Measurements from ENCODE around the gene BAZ1A.
"Not testable (repeated sequence)": the region's sequence is repeated elsewhere in the genome, so short reads cannot be mapped to it uniquely, and the experiment has no call there.

BAZ1A gene

DNA sequence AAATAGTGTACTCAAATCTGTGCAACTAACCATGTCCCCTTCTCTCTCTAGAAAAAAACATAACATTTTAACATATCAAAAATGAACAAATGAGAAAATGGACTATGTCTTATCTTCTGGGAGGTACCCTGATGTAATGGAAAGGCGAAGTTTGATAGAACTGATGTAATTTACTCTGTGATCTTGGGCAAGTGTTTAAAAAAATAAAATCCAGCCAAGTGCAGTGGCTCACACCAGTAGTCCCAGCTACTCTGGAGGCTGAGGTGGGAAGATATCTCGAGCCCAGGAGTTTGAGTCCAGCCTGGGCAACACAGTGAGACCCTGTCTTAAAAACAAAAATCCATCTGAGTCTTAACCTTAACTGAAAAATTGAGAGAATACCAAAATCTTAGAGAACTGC lies 124.9 kb downstream of the BAZ1A start:
- DNase-seq = no peak
- Histone ChIP-seq H3K4me3 (no peak overlapping the region), H3K27me3 (no peaks in the 10 kb centered on the region), H3K36me3 (peaks cover 0 to 14% (median 7%) of the 10 kb centered on the region in 3 donors), H3K4me1 (no peaks in the 10 kb centered on the region), H3K9me3 (no peaks in the 10 kb centered on the region), H3K27ac (no peak overlapping the region)
- TF ChIP-seq CTCF (IDR thresholded peaks at IDR 0.05) = no peak
- intact Hi-C loops (cut with DNase I; ENCODE audit: low total_unique reads) = no loop called here

DNA sequence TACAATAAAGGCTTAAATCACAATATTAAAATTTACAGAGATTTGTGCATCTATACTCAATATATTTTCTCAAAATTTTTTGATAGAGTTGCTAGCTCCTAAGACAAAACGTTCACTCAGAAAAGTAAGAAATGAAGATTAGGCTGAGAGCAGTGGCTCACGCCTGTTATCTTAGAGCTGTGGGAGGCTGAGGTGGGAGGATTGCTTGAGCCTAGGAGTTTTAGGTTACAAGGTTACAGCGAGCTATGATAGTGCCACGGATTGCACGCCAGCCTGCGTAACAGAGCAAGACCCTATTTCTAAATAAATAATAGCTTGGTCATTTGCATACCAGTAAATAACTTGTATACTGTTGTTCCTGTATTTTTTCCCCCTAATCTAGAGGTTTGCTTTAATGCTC lies 125.8 kb downstream of the BAZ1A start:
- H3K9me3 ChIP-seq = no peaks in the 10 kb centered on the region
- intact Hi-C loops (cut with DNase I; ENCODE audit: low total_unique reads) = no loop called here
- peaks cover 0 to 14% (median 7%) of the 10 kb centered on the region in 3 donors for H3K36me3 ChIP-seq
- H3K4me1 ChIP-seq = no peaks in the 10 kb centered on the region
- H3K27me3 ChIP-seq = no peaks in the 10 kb centered on the region
- no peak for TF ChIP-seq CTCF (IDR thresholded peaks at IDR 0.05)
- H3K27ac ChIP-seq = no peak overlapping the region
- H3K4me3 ChIP-seq = no peak overlapping the region
- DNase-seq = no peak

GRCh38 chr14:34742270-34743115 lies 132.7 kb downstream of the BAZ1A start:
- Histone ChIP-seq H3K4me1 (no peaks in the 10 kb centered on the region), H3K36me3 (no peaks in the 10 kb centered on the region), H3K27ac (no peak overlapping the region), H3K27me3 (no peaks in the 10 kb centered on the region), H3K9me3 (no peaks in the 10 kb centered on the region), H3K4me3 (no peak overlapping the region)
- intact Hi-C loops (cut with DNase I; ENCODE audit: low total_unique reads) = no loop called here
- no peak for TF ChIP-seq CTCF (IDR thresholded peaks at IDR 0.05)
- no peak for DNase-seq

DNA sequence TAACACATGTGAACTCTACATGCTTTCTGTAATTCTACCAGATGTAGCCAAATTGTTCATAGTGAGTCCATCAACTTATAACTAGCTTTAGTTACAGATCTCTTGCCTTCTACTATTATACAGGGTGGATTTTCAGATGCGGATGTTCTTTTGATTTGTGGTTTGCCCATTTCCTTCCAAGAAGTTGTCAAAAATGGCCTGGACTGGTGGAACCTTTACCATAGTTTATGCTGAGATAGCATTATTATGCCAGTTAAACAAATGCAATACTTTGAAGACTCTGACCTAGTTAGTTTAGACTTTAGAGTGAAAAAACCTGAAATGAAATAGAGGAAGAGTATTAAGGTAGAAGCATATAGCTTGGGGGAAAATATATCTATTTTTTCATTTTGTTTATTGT lies 133.3 kb downstream of the BAZ1A start:
- no peak overlapping the region for H3K4me3 ChIP-seq
- no peaks in the 10 kb centered on the region for H3K4me1 ChIP-seq
- no peak for TF ChIP-seq CTCF (IDR thresholded peaks at IDR 0.05)
- DNase-seq = no peak
- H3K27me3 ChIP-seq = no peaks in the 10 kb centered on the region
- no peak overlapping the region for H3K27ac ChIP-seq
- no peaks in the 10 kb centered on the region for H3K36me3 ChIP-seq
- intact Hi-C loops (cut with DNase I; ENCODE audit: low total_unique reads) = no loop called here
- no peaks in the 10 kb centered on the region for H3K9me3 ChIP-seq

GRCh38 chr14:34740139-34740538 lies 135.0 kb downstream of the BAZ1A start:
- H3K9me3 ChIP-seq; H3K27ac ChIP-seq; H3K4me1 ChIP-seq; H3K27me3 ChIP-seq; H3K36me3 ChIP-seq; H3K4me3 ChIP-seq; DNase-seq; intact Hi-C loops (cut with DNase I; ENCODE audit: low total_unique reads): not testable (repeated sequence)

GRCh38 chr14:34737079-34737478 lies 138.1 kb downstream of the BAZ1A start:
- H3K4me3 ChIP-seq; H3K27me3 ChIP-seq; intact Hi-C loops (cut with DNase I; ENCODE audit: low total_unique reads); H3K9me3 ChIP-seq; H3K36me3 ChIP-seq; H3K4me1 ChIP-seq; DNase-seq; H3K27ac ChIP-seq: not testable (repeated sequence)
